ENCODE data around the gene NMNAT2. TPM values are rescaled to one million over a fixed set of nuclear protein-coding genes. Genes with fewer than 3 reads are reported as not detected.
"Not testable (repeated sequence)": the region's sequence is repeated elsewhere in the genome, so short reads cannot be mapped to it uniquely, and the experiment has no call there.

The NMNAT2 gene
- total and polyA plus RNA-seq, 12 donors: 0.35 to 6.1 (median 2.9) TPM

DNA sequence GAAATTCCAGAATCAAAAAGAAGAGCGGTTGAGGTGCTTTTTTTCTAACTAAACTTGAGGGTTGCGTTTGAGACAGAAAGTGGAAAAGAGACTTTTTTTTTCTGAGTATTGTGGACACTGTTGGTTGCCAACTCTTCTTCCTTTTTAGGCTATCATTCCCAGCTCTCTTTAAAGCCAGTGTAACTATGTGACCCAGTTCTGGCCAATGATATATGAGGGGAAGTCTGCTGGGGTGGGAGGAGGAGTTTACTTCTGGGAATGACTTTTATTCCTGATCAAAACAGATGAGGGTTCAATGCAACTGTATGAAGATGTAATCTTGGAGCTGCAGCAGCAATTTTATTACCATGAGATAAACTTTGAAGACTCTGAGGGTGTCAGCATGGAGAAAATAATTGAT is 17.3 kb upstream of the NMNAT2 start:
- no peaks in the 10 kb centered on the region for H3K27me3 ChIP-seq
- intact Hi-C loops (cut with DNase I): no loop called here
- no peak overlapping the region for H3K4me3 ChIP-seq
- TF ChIP-seq POLR2A (IDR thresholded peaks at IDR 0.05): no peak
- TF ChIP-seq, protein P1, sequence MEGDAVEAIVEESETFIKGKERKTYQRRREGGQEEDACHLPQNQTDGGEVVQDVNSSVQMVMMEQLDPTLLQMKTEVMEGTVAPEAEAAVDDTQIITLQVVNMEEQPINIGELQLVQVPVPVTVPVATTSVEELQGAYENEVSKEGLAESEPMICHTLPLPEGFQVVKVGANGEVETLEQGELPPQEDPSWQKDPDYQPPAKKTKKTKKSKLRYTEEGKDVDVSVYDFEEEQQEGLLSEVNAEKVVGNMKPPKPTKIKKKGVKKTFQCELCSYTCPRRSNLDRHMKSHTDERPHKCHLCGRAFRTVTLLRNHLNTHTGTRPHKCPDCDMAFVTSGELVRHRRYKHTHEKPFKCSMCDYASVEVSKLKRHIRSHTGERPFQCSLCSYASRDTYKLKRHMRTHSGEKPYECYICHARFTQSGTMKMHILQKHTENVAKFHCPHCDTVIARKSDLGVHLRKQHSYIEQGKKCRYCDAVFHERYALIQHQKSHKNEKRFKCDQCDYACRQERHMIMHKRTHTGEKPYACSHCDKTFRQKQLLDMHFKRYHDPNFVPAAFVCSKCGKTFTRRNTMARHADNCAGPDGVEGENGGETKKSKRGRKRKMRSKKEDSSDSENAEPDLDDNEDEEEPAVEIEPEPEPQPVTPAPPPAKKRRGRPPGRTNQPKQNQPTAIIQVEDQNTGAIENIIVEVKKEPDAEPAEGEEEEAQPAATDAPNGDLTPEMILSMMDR (IDR thresholded peaks at IDR 0.05): no peak
- no peak for DNase-seq
- H3K36me3 ChIP-seq (replicated peaks in 1 of 2): no peaks in the 10 kb centered on the region
- no peaks in the 10 kb centered on the region for H3K4me1 ChIP-seq (replicated peaks in 1 of 2)
- 43 to 63% (median 57%) methylated on average over 2 of the region's 2 CpGs for WGBS, 4 donors
- H3K9me3 ChIP-seq (replicated peaks in 1 of 3): no peaks in the 10 kb centered on the region
- no peak overlapping the region for H3K27ac ChIP-seq

DNA sequence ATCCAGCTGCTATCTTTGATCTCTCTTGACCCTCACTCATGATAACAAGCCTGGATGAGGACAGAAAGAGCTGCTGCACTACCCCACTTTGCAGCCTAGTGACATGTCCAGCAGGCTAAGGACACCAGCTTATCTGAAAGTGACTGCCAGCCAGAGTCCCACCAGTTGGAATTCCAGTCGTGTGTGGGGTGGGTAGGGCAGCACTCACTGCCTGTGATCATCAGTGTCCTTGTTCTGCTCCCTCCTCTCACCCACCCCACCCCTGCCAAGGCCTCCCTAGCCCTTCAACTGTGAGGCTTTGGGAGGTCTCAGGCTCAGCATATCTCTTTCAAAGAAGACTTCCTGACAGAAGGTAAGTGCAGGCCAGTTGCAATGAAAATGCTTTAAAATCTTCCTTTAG is 15.5 kb upstream of the NMNAT2 start:
- intact Hi-C loops (cut with DNase I): no loop called here
- H3K4me3 ChIP-seq: no peak overlapping the region
- H3K9me3 ChIP-seq (replicated peaks in 1 of 3): no peaks in the 10 kb centered on the region
- no peak for DNase-seq
- H3K36me3 ChIP-seq (replicated peaks in 1 of 2): no peaks in the 10 kb centered on the region
- no peak overlapping the region for H3K27ac ChIP-seq
- no peak for TF ChIP-seq POLR2A (IDR thresholded peaks at IDR 0.05)
- TF ChIP-seq, protein P1 (IDR thresholded peaks at IDR 0.05): no peak
- H3K27me3 ChIP-seq: no peaks in the 10 kb centered on the region
- H3K4me1 ChIP-seq (replicated peaks in 1 of 2): no peaks in the 10 kb centered on the region
- 0 to 43% (median 27%) methylated on average over 1 of the region's 1 CpG for WGBS, 4 donors

DNA sequence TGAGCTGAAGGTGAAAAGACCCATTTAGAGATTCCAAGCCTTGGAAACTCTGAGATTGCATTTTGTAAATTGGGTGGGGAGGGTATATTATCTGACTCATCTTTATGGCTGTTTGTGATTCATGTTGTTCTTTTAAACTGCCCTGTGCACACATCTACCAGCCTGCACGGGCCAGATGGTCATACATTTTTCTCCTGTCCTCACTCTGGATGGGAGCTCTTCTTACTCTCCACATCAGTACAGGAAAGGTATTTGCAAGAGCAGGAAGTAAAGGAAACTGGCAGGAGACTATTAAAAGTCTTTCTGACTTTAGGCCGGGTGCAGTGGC is 14.3 kb upstream of the NMNAT2 start:
- H3K4me1 ChIP-seq (replicated peaks in 1 of 2): no peaks in the 10 kb centered on the region
- intact Hi-C loops (cut with DNase I): no loop called here
- H3K36me3 ChIP-seq (replicated peaks in 1 of 2): no peaks in the 10 kb centered on the region
- no peak for DNase-seq
- no peaks in the 10 kb centered on the region for H3K9me3 ChIP-seq (replicated peaks in 1 of 3)
- 76 to 79% (median 78%) methylated on average over 2 of the region's 2 CpGs for whole genome bisulfite sequencing, 4 donors
- TF ChIP-seq POLR2A (IDR thresholded peaks at IDR 0.05): no peak
- TF ChIP-seq, protein P1 (IDR thresholded peaks at IDR 0.05): no peak
- no peak overlapping the region for H3K27ac ChIP-seq
- H3K4me3 ChIP-seq: no peak overlapping the region
- H3K27me3 ChIP-seq: no peaks in the 10 kb centered on the region

DNA sequence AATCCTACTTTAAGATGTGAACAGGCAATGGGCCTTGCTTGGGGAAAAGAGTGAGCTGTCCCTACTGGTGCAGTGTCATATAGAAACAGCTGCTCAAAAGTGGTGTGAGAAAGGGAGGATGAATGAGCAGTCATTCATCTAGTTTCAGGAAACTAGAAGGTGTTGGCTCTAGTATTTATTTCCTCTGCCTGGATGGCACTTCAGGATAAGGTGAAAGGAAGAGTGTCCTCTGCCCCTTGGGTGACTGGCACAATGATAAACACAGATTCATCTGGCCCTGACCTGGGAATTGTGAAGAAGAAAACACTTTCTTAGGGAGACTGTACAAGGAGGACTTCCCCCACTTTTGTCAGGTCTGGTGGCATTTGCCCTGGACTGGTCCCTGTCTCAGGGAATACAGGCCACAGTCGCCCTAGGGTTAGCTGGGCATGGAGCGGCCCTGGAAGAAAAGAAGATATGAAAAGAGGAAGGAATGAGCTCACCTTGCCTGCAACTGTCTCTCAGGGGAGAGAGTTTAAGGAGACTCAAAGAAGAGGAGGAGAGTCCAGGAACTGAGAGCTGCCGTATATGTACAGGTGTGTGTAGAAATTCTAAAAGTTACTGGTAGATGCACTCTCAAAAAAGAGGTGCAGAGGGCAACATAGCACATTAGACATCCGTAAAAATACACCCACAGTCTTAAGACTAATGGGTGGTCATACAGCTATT is 13.8 kb upstream of the NMNAT2 start:
- intact Hi-C loops (cut with DNase I): no loop called here
- Histone ChIP-seq H3K9me3 (replicated peaks in 1 of 3) (no peaks in the 10 kb centered on the region), H3K4me1 (replicated peaks in 1 of 2) (no peaks in the 10 kb centered on the region), H3K4me3 (no peak overlapping the region), H3K27ac (no peak overlapping the region), H3K27me3 (no peaks in the 10 kb centered on the region), H3K36me3 (replicated peaks in 1 of 2) (no peaks in the 10 kb centered on the region)
- TF ChIP-seq, protein P1 (IDR thresholded peaks at IDR 0.05): no peak
- TF ChIP-seq POLR2A (IDR thresholded peaks at IDR 0.05): no peak
- no peak for DNase-seq
- WGBS, 4 donors: 78 to 90% (median 84%) methylated on average over 4 of the region's 4 CpGs

DNA sequence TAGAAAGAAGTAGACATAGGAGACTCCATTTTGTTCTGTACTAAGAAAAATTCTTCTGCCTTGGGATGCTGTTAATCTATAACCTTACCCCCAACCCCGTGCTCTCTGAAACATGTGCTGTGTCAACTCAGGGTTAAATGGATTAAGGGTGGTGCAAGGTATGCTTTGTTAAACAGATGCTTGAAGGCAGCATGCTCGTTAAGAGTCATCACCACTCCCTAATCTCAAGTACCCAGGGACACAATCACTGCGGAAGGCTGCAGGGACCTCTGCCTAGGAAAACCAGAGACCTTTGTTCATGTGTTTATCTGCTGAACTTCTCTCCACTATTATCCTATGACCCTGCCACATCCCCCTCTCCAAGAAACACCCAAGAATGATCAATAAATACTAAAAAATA is 9.4 kb upstream of the NMNAT2 start:
- H3K4me3 ChIP-seq; H3K9me3 ChIP-seq (replicated peaks in 1 of 3); H3K27me3 ChIP-seq; intact Hi-C loops (cut with DNase I); H3K4me1 ChIP-seq (replicated peaks in 1 of 2); H3K27ac ChIP-seq; DNase-seq; H3K36me3 ChIP-seq (replicated peaks in 1 of 2): not testable (repeated sequence)
- WGBS, 4 donors: 57 to 100% (median 72%) methylated on average over 1 to 3 of the region's 3 CpGs

Data from adrenal gland (tissue), 12 donors.